HUES64 (cell line): ENCODE results near the gene PLEKHM3.
"Not testable (repeated sequence)": the region's sequence is repeated elsewhere in the genome, so short reads cannot be mapped to it uniquely, and the experiment has no call there.

ENCODE experiments used
- H3K27ac ChIP-seq: 2 replicates; pipeline ENCODE4 v1.7.0; 2013; ENCODE audit warnings: low read depth, low read length, inconsistent platforms
- H3K27me3 ChIP-seq: 2 replicates; pipeline ENCODE4 v1.6.1; 2013; ENCODE audit warnings: mild to moderate bottlenecking, low read length; ENCODE audit not compliant: insufficient read depth
- H3K36me3 ChIP-seq: 2 replicates; pipeline ENCODE4 v1.6.1; 2013; ENCODE audit warnings: mild to moderate bottlenecking, low read length; ENCODE audit not compliant: insufficient read depth
- H3K4me1 ChIP-seq: 2 replicates; pipeline ENCODE4 v1.6.1; 2013; ENCODE audit warnings: mild to moderate bottlenecking, low read length, moderate library complexity; ENCODE audit not compliant: insufficient read depth
- H3K4me3 ChIP-seq: 2 replicates; pipeline ENCODE4 v1.5.1; 2013; ENCODE audit warnings: mild to moderate bottlenecking, low read length, moderate library complexity
- H3K9ac ChIP-seq: 2 replicates; pipeline ENCODE4 v1.6.1; 2013; ENCODE audit warnings: mild to moderate bottlenecking, low read depth, low read length
- H3K9me3 ChIP-seq: 2 replicates; pipeline ENCODE4 v1.6.1; 2013; ENCODE audit warnings: low read depth, low read length; ENCODE audit not compliant: insufficient read depth
- WGBS: fragments of 150-250, 120-280 bp; methylation state at CpG from one replicate; pipeline ENCODE4 v1.1.7; 2013; ENCODE audit warnings: missing lambda C conversion rate; 5-methylcytosine and 5-hydroxymethylcytosine counted together

The PLEKHM3 gene

DNA sequence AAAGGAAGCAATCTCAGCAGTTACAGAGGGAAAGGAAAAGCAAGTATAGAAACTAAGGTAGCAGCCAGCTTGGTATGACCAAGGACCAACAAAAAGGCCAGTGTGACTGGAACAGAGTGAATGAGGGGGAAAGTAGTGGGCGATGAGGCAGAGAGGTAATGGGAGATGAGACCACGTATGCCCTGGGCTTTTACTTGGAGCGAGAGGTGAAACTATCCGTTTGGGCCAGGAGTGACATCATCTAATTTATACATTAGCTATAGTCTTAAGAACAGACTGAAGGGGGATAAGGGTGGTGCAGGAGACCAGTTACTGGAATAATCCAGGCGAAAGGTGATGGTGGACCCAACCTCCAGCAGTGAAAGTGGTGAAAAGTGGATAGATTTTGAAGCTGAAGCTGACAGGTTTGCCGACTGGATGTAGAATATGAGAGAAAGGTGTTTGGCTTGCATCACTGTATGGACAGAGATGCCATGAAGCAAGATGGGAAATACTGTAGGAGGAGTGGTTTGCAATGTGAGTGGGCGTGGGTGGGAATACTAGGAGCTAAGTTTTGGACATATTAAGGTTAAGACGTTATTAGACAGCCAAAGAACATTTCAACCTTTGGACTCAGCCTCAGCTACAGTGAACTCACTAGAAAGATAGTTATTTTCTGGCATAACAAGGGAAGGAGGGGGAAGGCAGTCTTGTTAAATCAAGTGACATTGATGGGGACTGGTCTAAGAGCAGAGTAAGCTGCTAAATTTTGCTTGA lies 106.0 kb downstream of the PLEKHM3 start:
- no peak overlapping the region for H3K9ac ChIP-seq
- H3K9me3 ChIP-seq, result no peaks in the 10 kb centered on the region
- 94% methylated on average over 6 of the region's 8 CpGs for whole genome bisulfite sequencing
- no peak overlapping the region for H3K4me3 ChIP-seq
- no peaks in the 10 kb centered on the region for H3K36me3 ChIP-seq
- no peaks in the 10 kb centered on the region for H3K27me3 ChIP-seq
- H3K27ac ChIP-seq, result no peak overlapping the region
- no peaks in the 10 kb centered on the region for H3K4me1 ChIP-seq

- no peaks in the 10 kb centered on the region for H3K36me3 ChIP-seq
- no peaks in the 10 kb centered on the region for H3K9me3 ChIP-seq
- no peak overlapping the region for H3K4me3 ChIP-seq
- H3K27ac ChIP-seq, result no peak overlapping the region
- 95% methylated on average over 6 of the region's 6 CpGs for WGBS
- H3K9ac ChIP-seq, result no peak overlapping the region
- H3K27me3 ChIP-seq, result no peaks in the 10 kb centered on the region
- H3K4me1 ChIP-seq, result no peaks in the 10 kb centered on the region; the same call in 1 of the 2 replicates
These were observed 110.6 kb downstream of the PLEKHM3 start for GRCh38 chr2:207914716-207915115.

- Histone ChIP-seq H3K4me3 (no peak overlapping the region), H3K27me3 (no peaks in the 10 kb centered on the region), H3K27ac (no peak overlapping the region), H3K36me3 (no peaks in the 10 kb centered on the region), H3K4me1 (no peaks in the 10 kb centered on the region; the same call in 1 of the 2 replicates), H3K9me3 (no peaks in the 10 kb centered on the region), H3K9ac (no peak overlapping the region)
- 90% methylated on average over 14 of the region's 14 CpGs for WGBS
These were observed 111.5 kb downstream of the PLEKHM3 start for GRCh38 chr2:207913772-207914358.

- Histone ChIP-seq H3K9me3 (no peaks in the 10 kb centered on the region), H3K27ac (no peak overlapping the region), H3K27me3 (no peaks in the 10 kb centered on the region), H3K36me3 (no peaks in the 10 kb centered on the region), H3K4me3 (no peak overlapping the region), H3K4me1 (no peaks in the 10 kb centered on the region; the same call in 1 of the 2 replicates), H3K9ac (no peak overlapping the region)
- 83% methylated on average over 3 of the region's 3 CpGs for WGBS
These were observed 113.5 kb downstream of the PLEKHM3 start for GRCh38 chr2:207911856-207912255.

GRCh38 chr2:207911215-207911614 lies 114.1 kb downstream of the PLEKHM3 start:
- no peak overlapping the region for H3K4me3 ChIP-seq
- H3K9me3 ChIP-seq, result no peaks in the 10 kb centered on the region
- H3K9ac ChIP-seq, result no peak overlapping the region
- H3K27ac ChIP-seq, result no peak overlapping the region
- H3K4me1 ChIP-seq, result no peaks in the 10 kb centered on the region; the same call in 1 of the 2 replicates
- no peaks in the 10 kb centered on the region for H3K27me3 ChIP-seq
- no peaks in the 10 kb centered on the region for H3K36me3 ChIP-seq
- WGBS, result 92% methylated on average over 1 of the region's 1 CpG

DNA sequence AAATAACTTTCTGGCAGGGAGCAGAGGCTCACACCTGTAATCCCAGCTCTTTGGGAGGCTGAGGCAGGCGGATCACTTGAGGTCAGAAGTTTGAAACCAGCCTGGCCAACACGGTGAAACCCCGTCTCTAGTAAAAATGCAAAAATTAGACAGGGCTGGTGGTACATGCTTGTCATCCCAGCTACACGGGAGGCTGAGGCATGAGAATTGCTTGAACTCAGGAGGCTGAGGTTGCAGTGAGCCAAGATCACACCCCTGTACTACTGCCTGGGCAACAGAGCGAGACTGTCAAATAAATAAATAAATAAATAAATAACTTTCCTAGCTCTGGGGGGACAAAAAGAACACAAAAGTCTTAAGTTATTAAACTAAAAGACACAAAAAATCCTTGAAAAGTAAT lies 118.8 kb downstream of the PLEKHM3 start:
- not testable (repeated sequence) for H3K27me3 ChIP-seq, H3K27ac ChIP-seq, H3K9ac ChIP-seq, H3K4me3 ChIP-seq, H3K36me3 ChIP-seq, H3K9me3 ChIP-seq
- peaks cover 20% of the 10 kb centered on the region for H3K4me1 ChIP-seq
- 96% methylated on average over 5 of the region's 5 CpGs for WGBS

DNA sequence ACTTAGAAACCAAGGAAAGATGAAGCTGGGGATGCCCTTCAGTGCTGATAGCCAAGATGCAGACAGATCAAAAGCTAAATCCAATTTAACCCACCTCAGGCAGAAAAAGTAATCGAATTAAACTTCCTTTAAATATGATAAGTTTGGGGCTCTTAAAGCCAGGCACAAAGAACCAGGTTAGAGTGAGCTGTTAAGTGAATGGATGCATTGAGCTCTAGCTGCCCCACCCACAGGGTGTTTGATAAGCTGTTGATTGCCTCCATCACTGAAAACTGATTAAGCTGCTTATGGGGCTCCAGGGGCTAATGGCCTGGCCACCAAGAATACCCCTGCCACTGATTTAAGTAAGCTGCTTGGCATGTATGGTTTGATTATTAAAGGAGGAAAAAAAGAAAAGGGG lies 119.8 kb downstream of the PLEKHM3 start:
- Histone ChIP-seq H3K27me3 (no peaks in the 10 kb centered on the region), H3K9me3 (no peaks in the 10 kb centered on the region), H3K36me3 (no peaks in the 10 kb centered on the region), H3K4me1 (peaks cover 20% of the 10 kb centered on the region), H3K4me3 (no peak overlapping the region), H3K27ac (no peak overlapping the region), H3K9ac (no peak overlapping the region)
- no CpG with 5 or more reads among the region's 1 CpG for WGBS

DNA sequence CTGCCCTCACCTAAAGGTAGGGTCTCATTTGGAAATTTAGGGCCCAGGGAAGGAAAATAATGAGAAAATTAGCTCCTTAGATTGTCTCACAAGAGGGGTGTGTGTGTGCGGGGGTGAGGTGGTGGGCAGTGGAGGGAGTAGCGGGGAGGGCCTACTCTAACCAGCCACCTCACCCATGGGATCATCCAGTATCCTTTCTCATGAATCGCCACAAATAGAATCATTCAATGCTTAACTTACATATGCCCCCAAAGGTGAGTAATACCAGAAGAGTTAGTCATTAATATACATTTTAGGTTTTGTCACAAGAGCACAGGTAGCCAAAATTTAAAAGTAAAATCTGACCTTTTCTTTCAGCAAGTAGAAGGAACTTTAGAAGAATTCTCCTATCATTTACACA lies 122.1 kb downstream of the PLEKHM3 start:
- Histone ChIP-seq H3K9me3 (no peaks in the 10 kb centered on the region), H3K36me3 (no peaks in the 10 kb centered on the region), H3K4me1 (peaks cover 21% of the 10 kb centered on the region), H3K9ac (no peak overlapping the region), H3K4me3 (no peak overlapping the region), H3K27me3 (no peaks in the 10 kb centered on the region), H3K27ac (no peak overlapping the region)
- WGBS, result 94% methylated on average over 2 of the region's 3 CpGs

DNA sequence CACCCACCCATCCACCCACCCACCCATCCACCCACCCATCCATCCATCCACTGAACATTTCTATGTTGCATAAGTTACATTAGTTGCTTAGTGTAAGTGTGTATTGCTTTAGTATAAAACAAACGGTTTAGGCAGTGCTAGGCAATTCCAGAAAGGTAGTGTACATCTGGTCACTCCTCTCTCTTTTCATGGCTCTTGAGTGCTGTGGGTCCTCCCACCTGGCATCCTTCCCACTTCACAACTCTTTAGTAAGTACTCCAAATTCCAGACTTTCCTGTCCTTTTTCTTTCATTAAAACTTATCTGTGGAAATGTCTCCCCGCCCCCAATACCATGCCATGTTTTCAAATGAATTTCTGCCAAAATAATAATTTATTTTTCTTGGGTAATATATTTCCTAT lies 122.5 kb downstream of the PLEKHM3 start:
- H3K9ac ChIP-seq, result no peak overlapping the region
- H3K27ac ChIP-seq, result no peak overlapping the region
- H3K36me3 ChIP-seq, result no peaks in the 10 kb centered on the region
- no peaks in the 10 kb centered on the region for H3K27me3 ChIP-seq
- no peak overlapping the region for H3K4me3 ChIP-seq
- no peaks in the 10 kb centered on the region for H3K9me3 ChIP-seq
- peaks cover 26% of the 10 kb centered on the region for H3K4me1 ChIP-seq
- WGBS, result 94% methylated on average over 2 of the region's 2 CpGs

DNA sequence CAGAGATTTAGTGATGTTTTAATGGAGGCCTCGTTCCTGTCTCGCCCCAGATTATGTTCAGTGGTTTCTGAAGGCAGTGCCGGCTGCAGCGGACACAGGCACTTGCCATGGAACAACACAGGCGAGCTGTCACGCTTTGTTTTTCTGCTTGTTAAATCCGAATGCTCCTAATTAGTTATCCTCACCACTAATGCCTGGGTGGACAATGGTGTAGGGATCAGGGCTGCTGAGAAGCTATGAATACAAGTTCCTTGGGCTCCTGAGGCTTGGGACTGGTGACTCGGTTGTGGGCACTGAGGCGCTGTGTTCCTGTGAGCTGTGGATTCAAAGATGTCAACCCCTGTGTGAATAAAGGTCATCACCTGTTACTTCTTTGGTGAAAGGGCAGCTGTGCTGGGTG lies 123.5 kb downstream of the PLEKHM3 start:
- Histone ChIP-seq H3K9me3 (no peaks in the 10 kb centered on the region), H3K27me3 (no peaks in the 10 kb centered on the region), H3K36me3 (no peaks in the 10 kb centered on the region), H3K4me3 (no peak overlapping the region), H3K4me1 (peaks cover 35% of the 10 kb centered on the region), H3K9ac (no peak overlapping the region), H3K27ac (no peak overlapping the region)
- WGBS, result 91% methylated on average over 9 of the region's 9 CpGs

- no peak overlapping the region for H3K4me3 ChIP-seq
- no peaks in the 10 kb centered on the region for H3K9me3 ChIP-seq
- no peak overlapping the region for H3K27ac ChIP-seq
- H3K36me3 ChIP-seq, result no peaks in the 10 kb centered on the region
- WGBS, result 92% methylated on average over 4 of the region's 4 CpGs
- no peaks in the 10 kb centered on the region for H3K27me3 ChIP-seq
- no peak overlapping the region for H3K9ac ChIP-seq
- peaks cover 39% of the 10 kb centered on the region for H3K4me1 ChIP-seq
These were observed 123.9 kb downstream of the PLEKHM3 start for GRCh38 chr2:207901401-207901800.
